Memory B cell (primary cell): ENCODE results near the gene RXRA.

Experiments
- ATAC-seq: fragments of 150-1000 bp; cut with Tn5 transposase; 2 replicates; pipeline ENCODE4 v1.10.0; 2021; ENCODE audit warnings: low read depth, mild to moderate bottlenecking, moderate library complexity
- DNase-seq, 2 donors: peaks; one replicate each; pipeline ENCODE4 v3.0.0; 2022; ENCODE audit warnings: low spot score in 2 of 2
- H3K27ac Mint-ChIP-seq: one replicate; pipeline ENCODE4 v1.8.0; 2022; ENCODE audit warnings: mild to moderate bottlenecking, moderate library complexity, mixed read lengths
- H3K27me3 Mint-ChIP-seq: one replicate; pipeline ENCODE4 v1.8.0; 2022; ENCODE audit warnings: mixed read lengths
- H3K36me3 Mint-ChIP-seq: one replicate; pipeline ENCODE4 v1.8.0; 2022; ENCODE audit warnings: mild to moderate bottlenecking, mixed read lengths
- H3K4me1 Mint-ChIP-seq: one replicate; pipeline ENCODE4 v1.8.0; 2022; ENCODE audit warnings: mixed read lengths
- H3K4me3 Mint-ChIP-seq: one replicate; pipeline ENCODE4 v1.8.0; 2022; ENCODE audit warnings: mild to moderate bottlenecking, moderate library complexity, mixed read lengths
- H3K9me3 Mint-ChIP-seq: one replicate; pipeline ENCODE4 v1.8.0; 2022; ENCODE audit warnings: mixed read lengths

The RXRA gene

DNA sequence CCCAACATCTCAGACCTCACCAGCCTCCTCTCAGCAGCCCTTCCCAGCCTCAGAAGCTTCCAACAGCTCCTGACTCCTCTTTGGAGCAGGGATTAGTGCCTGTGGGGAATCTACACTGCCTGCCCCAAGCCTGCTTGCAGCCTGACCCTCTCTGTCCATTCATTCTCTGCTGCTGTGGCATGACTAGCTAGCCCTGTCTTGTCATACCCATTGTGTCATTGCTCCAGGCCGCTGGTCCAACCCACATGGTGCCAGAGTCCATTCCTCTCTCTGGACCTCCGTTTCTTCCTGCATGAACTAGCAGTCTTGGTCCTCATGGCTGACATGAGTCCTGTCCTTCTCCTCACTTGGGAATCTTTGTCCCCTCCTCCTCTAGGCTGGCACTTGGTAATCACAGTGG, 12.8 kb upstream of the RXRA start:
- Mint-ChIP-seq H3K36me3 (peaks cover 5% of the 10 kb centered on the region), H3K27ac (no peak overlapping the region)
- DNase-seq = no peak

DNA sequence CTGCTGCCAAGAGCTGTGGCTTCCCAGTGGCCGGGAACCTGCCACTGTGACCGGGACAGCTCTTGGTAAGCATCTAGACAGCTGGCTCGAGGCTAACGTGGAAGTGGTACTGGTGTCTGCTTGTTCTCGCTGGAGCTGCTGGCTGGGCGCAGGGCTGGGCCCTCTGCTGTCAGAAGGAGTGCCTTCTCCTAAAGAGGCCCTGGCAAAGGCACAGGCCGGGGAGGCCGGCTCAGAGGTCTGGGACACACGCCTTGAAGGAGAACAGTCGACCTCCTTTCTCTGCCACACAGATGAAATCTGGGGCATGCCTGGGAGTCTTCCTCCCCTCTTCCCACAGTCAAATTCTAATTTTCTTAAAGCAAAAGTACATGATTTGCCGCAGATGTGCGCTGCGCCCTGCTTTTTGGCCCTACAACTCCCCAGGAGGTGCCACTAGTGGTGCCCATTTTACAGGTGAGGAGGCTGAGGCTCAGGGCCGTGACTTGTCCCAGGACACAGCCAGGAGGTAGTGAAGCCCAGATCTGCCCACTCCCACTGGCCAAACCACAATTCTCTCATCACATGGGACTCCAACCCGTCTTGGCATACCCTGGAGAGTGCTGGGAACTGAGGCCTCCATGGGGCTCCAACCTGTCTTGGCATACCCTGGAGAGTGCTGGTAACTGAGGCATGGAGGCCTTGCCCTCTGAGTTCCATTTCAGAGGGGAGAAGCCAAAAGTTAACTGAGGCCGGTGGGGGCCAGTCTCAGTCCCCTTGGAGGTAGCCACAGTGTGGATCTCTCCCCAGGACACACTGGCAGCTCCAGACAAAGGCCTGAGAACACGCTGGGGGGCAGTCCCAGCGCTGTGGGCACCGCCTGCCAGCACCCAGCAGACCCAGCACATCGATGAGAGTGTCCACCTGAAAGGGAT, 12.0 kb upstream of the RXRA start:
- no peak for DNase-seq
- peaks cover 5% of the 10 kb centered on the region for H3K36me3 Mint-ChIP-seq
- no peak overlapping the region for H3K27ac Mint-ChIP-seq
- H3K4me1 Mint-ChIP-seq = peaks cover 3% of the 10 kb centered on the region
- peaks cover 11% of the 10 kb centered on the region for H3K27me3 Mint-ChIP-seq
- peaks cover 9% of the 10 kb centered on the region for H3K9me3 Mint-ChIP-seq
- H3K4me3 Mint-ChIP-seq = no peak overlapping the region
- no peak for ATAC-seq

More for the DNA sequence above, 12.8 kb upstream of the RXRA start:
- no peak for ATAC-seq
- peaks cover 9% of the 10 kb centered on the region for H3K9me3 Mint-ChIP-seq
- H3K4me1 Mint-ChIP-seq = peaks cover 3% of the 10 kb centered on the region
- H3K4me3 Mint-ChIP-seq = no peak overlapping the region
- peaks cover 11% of the 10 kb centered on the region for H3K27me3 Mint-ChIP-seq

DNA sequence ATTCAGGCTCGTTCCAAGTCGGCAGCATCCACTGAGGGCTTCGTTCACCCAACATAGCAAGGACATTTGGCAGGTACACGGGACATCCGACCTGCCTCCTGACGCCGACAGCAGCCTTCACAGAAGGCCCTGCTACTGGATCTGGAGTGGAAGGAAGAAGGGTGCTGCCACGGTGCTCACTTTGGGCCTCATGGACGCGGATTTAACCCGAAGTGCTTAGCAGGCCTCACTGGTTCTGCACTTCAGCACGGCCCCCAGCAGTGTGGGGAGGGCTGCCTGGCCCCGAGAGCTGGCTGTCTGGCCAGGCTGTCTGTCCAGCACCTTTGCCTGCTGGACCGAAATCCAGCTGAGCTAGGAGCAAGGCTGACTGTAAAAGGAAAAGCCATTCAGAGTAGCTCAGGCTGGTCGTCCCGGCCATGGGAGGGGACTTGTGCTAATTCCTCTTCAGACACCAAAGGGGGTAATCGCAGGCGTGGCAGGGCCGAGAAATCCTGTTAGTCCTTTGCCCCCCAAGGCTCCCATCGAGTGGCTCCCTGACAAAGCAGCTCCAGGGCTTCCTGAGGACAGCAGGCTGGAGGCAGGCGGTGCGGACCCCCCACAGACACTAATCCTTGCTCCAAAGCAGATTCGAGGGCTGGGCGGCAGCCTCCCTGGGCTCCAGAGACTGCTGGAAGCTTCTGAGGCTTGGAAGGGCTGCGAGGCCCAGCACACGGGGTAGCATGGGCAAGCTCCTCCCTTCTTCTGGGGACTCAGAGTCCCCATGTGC, 11.1 kb upstream of the RXRA start:
- peaks cover 5% of the 10 kb centered on the region for H3K36me3 Mint-ChIP-seq
- no peak overlapping the region for H3K4me3 Mint-ChIP-seq
- DNase-seq = no peak
- no peak overlapping the region for H3K27ac Mint-ChIP-seq
- peaks cover 3% of the 10 kb centered on the region for H3K4me1 Mint-ChIP-seq
- H3K27me3 Mint-ChIP-seq = peaks cover 11% of the 10 kb centered on the region
- peaks cover 9% of the 10 kb centered on the region for H3K9me3 Mint-ChIP-seq
- no peak for ATAC-seq

DNA sequence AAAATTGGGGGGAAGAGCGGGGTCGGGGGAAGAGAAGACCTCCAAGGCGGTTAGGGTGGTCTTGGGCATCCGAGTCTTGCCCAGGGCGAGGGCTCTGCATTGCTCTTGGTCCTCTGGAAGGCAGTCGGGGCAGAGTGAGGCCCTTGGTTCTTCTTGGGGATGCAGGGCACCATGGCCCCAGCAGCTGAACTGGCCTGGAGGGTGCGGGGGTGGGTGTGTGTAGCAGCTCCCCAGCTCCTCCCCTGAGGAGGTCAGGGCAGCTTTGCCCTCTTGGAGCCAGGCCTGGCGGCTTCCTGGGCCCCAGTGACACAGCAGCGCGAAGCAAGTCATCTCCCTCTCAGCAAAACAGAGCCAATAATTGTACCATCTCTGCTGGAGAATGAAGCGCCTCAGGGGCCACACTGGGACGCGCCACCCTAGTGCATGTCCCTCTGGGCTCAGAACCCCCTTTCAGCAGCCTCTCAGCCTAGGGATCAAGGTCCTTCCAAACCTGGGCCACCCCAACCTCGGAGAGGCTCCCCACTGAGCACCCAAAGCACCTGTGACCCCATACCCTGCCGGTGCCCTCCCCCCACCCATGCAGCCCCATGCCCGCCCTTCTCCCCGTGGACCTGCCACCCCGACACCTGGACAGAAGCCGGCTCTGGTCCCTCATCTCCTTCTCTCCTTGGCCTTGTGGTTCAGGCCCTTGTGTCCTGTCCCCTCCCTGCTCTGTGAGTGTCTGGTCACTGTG, 10.4 kb upstream of the RXRA start:
- peaks cover 3% of the 10 kb centered on the region for H3K4me1 Mint-ChIP-seq
- no peak overlapping the region for H3K4me3 Mint-ChIP-seq
- ATAC-seq = no peak
- peaks cover 9% of the 10 kb centered on the region for H3K9me3 Mint-ChIP-seq
- peak overlapping the region; percentile 42 for H3K27ac Mint-ChIP-seq
- peaks cover 13% of the 10 kb centered on the region for H3K27me3 Mint-ChIP-seq
- H3K36me3 Mint-ChIP-seq = peaks cover 5% of the 10 kb centered on the region
- DNase-seq = no peak

DNA sequence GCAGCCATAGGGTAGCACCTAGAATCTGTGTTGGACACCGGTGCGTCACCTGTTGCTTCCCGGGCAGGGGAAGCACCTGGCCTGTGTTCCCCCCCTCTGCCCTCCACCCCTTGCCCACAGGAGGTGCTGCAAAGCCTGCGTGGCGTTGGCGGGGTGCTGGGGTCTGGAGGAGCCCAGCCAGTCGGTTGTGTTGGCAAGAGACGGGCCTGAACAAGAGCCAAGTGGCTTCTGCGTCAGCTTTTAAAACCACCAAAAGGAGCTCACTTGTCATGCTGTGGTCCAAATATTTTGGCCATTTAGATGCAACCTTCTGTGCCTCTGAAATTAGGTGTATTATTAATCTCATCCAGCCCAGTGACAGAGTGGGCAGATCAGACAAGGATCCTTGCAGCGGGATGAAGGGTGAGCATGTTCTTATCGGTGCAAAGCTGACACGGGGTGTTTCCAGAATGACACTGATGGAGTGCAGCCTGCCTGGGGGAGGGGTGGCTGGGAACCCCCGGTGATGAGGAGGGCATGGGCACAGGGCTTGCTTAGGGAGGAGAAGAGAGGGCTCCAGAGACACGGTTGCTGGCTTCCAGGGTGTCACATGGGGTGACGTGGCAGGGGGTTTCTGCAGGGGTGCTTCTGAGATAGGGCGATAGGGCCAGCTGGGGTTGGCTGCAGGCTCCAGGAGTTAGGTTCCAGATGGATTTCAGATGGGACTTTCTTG, 9.7 kb upstream of the RXRA start:
- peaks cover 12% of the 10 kb centered on the region for H3K27me3 Mint-ChIP-seq
- H3K4me3 Mint-ChIP-seq = no peak overlapping the region
- peak overlapping the region; percentile 42 for H3K27ac Mint-ChIP-seq
- H3K9me3 Mint-ChIP-seq = peaks cover 8% of the 10 kb centered on the region
- peaks cover 3% of the 10 kb centered on the region for H3K4me1 Mint-ChIP-seq
- ATAC-seq = peak; percentile 80
- H3K36me3 Mint-ChIP-seq = peaks cover 5% of the 10 kb centered on the region
- DNase-seq = no peak

DNA sequence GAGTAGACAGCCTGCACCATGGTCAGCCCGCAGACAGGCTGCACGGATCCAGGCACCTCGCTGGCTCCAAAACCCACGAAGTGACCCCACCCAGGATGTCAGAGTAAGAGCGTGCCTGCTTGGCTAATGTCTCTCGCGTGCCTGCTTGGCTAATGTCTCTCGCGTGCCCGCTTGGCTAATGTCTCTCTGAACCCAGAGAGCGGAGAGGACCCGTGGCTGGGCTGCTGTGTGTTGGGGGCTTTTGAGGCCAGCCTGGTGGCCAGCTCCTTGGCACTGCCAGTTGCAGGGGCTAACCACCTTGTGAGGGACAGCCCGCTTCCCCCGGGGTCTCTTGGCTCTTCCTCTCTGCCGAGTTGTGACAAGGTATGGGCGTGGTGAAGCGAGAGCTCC, 8.9 kb upstream of the RXRA start:
- Mint-ChIP-seq H3K36me3 (peaks cover 5% of the 10 kb centered on the region), H3K4me1 (peaks cover 3% of the 10 kb centered on the region), H3K9me3 (peaks cover 6% of the 10 kb centered on the region), H3K27ac (no peak overlapping the region), H3K27me3 (peaks cover 12% of the 10 kb centered on the region), H3K4me3 (no peak overlapping the region)
- DNase-seq (no peak), ATAC-seq (no peak)

DNA sequence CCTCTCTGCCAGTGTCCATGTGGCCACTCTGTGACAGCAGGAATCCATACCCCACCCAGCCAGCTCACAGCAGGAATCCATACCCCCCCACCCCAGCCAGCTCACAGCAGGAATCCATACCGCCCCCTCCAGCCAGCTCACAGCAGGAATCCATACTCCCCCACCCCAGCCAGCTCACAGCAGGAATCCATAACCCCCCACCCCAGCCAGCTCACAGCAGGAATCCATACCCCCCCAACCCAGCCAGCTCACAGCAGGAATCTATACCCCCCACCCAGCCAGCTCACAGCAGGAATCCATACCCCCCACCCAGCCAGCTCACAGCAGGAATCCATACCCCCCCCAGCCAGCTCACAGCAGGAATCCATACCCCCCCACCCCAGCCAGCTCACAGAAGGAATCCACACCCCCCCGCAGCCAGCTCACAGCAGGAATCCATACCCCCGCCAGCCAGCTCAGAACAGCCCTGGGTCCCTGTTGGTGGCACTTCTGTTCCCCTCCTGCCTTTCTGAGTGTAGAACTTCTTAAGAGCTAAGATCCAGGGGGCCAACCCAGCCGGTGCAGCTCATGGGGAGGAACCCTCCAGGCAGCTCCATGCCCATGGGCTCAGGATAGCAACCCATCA, 8.4 kb upstream of the RXRA start:
- H3K4me1 Mint-ChIP-seq = peaks cover 3% of the 10 kb centered on the region
- peaks cover 5% of the 10 kb centered on the region for H3K36me3 Mint-ChIP-seq
- peaks cover 10% of the 10 kb centered on the region for H3K27me3 Mint-ChIP-seq
- H3K9me3 Mint-ChIP-seq = peaks cover 5% of the 10 kb centered on the region
- DNase-seq = no peak
- H3K4me3 Mint-ChIP-seq = no peak overlapping the region
- H3K27ac Mint-ChIP-seq = no peak overlapping the region
- no peak for ATAC-seq

DNA sequence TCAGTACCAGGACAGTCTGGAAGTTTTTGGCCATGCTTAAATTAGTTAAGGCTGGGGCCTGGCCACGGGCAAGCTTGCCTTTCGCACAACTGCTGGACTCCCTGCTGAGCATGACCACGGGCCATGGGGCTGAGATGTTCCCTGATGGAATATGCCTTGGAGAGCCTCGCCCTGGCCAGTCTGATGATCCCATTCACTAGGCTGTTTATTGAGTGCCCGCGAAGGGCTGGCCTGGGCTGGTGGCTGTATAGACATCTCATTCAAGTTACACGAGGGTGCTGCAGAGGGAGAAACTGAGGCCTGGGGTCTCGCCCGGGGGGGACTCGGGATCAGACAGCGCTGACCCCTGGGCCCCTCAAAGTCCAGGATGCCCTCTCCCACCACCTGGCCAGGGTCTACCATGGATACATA, 7.8 kb upstream of the RXRA start:
- DNase-seq = no peak
- peaks cover 3% of the 10 kb centered on the region for H3K36me3 Mint-ChIP-seq
- H3K27me3 Mint-ChIP-seq = peaks cover 8% of the 10 kb centered on the region
- no peak overlapping the region for H3K27ac Mint-ChIP-seq
- H3K9me3 Mint-ChIP-seq = peaks cover 3% of the 10 kb centered on the region
- peaks cover 3% of the 10 kb centered on the region for H3K4me1 Mint-ChIP-seq
- no peak overlapping the region for H3K4me3 Mint-ChIP-seq
- no peak for ATAC-seq

DNA sequence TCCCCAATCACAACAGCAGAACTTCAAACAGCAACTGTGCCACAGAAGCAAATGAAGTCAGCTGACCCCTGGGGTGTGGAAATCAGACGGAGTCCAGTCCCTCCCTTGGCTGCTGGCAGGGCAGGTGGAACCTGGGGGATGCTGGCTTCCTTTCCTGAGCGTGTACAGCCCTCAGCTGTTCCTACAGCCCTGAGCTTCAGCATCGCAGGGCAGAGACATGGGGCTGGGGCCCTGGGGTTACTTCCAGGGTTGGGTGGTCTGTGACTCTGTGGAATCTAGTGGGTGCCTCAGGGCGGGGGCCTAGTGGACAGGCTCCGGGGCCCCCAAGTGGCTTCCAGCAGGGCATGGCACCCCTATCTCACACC, 7.3 kb upstream of the RXRA start:
- H3K27ac Mint-ChIP-seq = no peak overlapping the region
- DNase-seq (no peak), ATAC-seq (no peak)
- H3K36me3 Mint-ChIP-seq = no peaks in the 10 kb centered on the region
- H3K9me3 Mint-ChIP-seq = no peaks in the 10 kb centered on the region
- no peak overlapping the region for H3K4me3 Mint-ChIP-seq
- peaks cover 6% of the 10 kb centered on the region for H3K27me3 Mint-ChIP-seq
- H3K4me1 Mint-ChIP-seq = peaks cover 3% of the 10 kb centered on the region

DNA sequence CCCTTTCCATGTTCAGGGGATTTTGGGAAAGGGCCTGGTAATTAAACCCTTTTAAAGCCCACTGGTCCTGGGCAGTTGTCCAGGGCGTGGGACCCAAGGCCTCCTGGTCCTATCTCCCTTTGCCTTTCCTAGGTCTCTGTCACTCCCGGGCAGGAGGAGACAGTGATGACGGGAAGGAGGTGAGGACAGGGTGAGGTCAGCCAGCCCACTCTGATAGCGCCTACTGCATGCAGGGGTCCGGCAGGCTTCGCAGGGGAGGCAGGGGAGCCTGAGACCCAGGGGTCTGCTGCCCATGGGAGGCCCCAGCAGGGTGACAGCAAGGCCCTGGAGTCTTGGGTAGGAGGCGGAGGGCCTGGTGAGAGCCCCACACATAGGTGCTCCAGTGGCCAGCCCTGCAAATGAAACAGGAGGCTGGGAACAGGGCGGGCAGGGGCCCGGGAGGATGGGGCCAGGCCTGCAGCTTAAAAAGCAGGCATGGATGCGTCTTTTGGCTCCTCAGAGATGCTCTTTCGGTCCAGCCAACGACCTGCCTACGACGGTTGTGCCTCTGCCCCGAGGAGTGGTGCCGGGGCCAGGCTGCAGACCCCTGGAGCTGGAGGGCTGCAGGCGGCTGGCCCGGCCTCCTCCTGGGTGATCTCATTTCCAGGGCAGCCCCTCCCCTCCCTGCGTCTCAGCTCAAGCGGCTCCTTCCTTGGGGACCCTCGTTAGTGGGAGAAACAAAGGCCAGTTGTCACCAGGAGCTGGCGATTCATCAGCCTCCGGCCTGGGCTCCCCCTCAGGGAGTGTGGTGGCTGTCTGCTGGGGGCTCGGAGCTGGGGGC, 6.7 kb upstream of the RXRA start:
- Mint-ChIP-seq H3K9me3 (no peaks in the 10 kb centered on the region), H3K36me3 (no peaks in the 10 kb centered on the region), H3K4me1 (peaks cover 6% of the 10 kb centered on the region), H3K27me3 (peaks cover 6% of the 10 kb centered on the region), H3K27ac (no peak overlapping the region), H3K4me3 (no peak overlapping the region)
- ATAC-seq (no peak), DNase-seq (no peak)

DNA sequence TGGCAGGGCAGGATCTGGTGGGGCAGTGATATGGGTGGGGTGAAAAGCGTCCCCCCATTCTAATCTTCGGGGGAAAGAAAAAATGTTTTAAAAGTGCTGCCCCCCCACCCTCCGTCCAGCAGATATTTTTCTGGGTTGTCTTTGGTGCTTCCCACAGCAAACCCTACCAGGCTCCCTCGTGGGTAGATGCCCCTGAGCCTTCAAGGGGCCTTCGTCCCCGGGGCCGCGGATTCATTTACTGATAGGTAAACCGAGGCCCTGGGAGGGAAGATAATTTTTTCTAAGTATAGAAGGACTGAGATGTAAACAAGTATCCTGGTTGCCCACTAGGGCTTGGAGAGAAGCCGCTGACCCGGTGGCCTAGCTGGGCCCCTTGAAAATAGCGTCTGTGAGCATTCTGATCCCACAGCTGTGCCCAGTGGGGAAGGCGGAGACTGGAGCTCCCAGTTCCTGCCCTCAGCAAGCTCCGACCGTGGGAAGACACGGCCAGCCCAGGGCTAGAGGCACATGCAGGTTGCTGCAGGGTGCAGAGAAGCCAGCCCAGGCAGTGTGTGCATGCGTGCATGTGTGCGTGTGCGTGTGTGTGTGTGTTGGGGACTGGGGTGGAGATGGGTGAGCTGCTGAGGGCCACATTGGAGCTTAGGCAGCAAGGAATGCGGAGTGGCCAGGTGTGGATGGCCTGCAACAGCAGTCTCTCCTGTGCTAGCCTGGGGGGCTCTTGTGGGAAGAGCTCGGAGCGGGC, 6.0 kb upstream of the RXRA start:
- Mint-ChIP-seq H3K4me3 (no peak overlapping the region), H3K36me3 (no peaks in the 10 kb centered on the region), H3K27me3 (peaks cover 6% of the 10 kb centered on the region), H3K27ac (no peak overlapping the region), H3K9me3 (no peaks in the 10 kb centered on the region), H3K4me1 (peaks cover 9% of the 10 kb centered on the region)
- no peak for DNase-seq
- ATAC-seq = no peak

DNA sequence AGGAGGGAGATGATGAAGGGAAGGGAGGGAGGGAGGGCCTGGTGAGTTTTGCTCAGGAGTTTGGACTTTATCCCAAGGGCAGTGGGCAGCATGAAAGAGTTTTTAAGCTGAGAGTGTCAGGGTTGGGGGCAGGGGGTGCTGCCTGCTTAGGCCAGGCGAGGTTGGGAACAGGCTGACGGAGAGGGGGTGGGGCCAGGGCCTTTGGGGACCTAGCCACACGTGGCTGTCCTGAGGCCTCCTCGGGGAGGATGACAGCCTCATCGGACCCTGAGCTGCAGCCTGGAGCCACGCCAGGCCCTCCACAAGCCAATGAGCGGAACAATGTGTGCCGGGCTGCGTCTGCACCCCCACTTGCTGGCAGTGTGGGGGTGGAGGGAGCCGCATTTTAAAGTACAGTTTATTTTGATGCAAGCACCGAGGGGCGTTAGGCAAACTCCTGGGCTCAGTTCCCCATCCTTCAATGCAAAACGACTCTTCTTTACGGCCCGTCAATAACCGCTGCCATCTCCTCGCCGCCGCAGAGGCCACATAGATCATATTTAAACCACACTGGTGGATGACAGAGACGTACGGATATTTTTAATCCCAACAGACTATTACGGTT, 5.3 kb upstream of the RXRA start:
- DNase-seq (no peak), ATAC-seq (no peak)
- Mint-ChIP-seq H3K9me3 (no peaks in the 10 kb centered on the region), H3K4me3 (no peak overlapping the region), H3K27ac (no peak overlapping the region), H3K27me3 (peaks cover 6% of the 10 kb centered on the region), H3K36me3 (no peaks in the 10 kb centered on the region), H3K4me1 (peaks cover 9% of the 10 kb centered on the region)
